Measurements from ENCODE around the gene SLC28A1. TPM values are rescaled to one million over a fixed set of nuclear protein-coding genes. Genes with fewer than 3 reads are reported as not detected.
"Not testable (repeated sequence)": the region's sequence is repeated elsewhere in the genome, so short reads cannot be mapped to it uniquely, and the experiment has no call there.

SLC28A1 gene
- total RNA-seq, 1 experiment from 2014 or later, result not detected

DNA sequence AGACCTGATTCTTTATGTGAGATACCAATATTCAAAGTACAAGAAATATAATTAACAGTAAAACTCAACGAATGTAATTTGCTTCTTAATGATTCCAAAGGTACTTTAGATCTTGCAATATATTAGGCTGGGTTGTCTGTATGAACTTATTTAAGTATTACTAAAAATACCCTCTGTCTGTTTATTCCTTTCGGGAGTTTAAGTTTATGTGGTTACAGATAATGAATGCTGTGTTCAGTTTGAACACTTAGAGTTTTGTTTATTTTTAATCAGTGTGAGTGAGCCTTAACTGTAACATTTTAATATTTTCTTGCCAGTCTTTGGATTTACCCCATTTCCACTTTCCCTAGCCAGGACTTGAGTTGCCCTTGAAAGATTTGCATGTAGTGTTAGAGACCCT is 100.7 kb downstream of the SLC28A1 start:
- ChIA-PET POLR2A (no interaction called here), CTCF (no interaction called here)
- H3K4me3 ChIP-seq (ENCODE audit: low read depth in 2 of 2, low read length in 2 of 2), result no peak overlapping the region
- no peak for TF ChIP-seq REST (IDR thresholded peaks at IDR 0.05; ENCODE audit: insufficient read depth in 1 of 2, low read depth in 2 of 2, low read length in 1 of 2)
- TF ChIP-seq POLR2AphosphoS5 (IDR thresholded peaks at IDR 0.05; ENCODE audit: low read depth, low read length), result no peak
- intact Hi-C loops (cut with micrococcal nuclease; ENCODE audit: unreplicated experiment), result no loop called here
- ATAC-seq (no peak), DNase-seq (ENCODE audit: low read depth, low spot score) (no peak)
- no TSS peak for BruUV-seq (replicated peaks)
- no peaks in the 10 kb centered on the region for H3K27me3 ChIP-seq (ENCODE audit: control insufficient read depth, insufficient read depth, low read length)
- no peaks in the 10 kb centered on the region for H3K9me3 ChIP-seq (ENCODE audit: control insufficient read depth, insufficient read depth, low read depth, low read length)
- H3K4me1 ChIP-seq (ENCODE audit: control insufficient read depth, insufficient read depth, low read length), result peaks cover 20% of the 10 kb centered on the region
- H3K36me3 ChIP-seq (ENCODE audit: control insufficient read depth, insufficient read depth, low read length), result no peaks in the 10 kb centered on the region; the same call in 1 of the 2 replicates
- H3K27ac ChIP-seq (ENCODE audit: low read length), result no peak overlapping the region
- in situ Hi-C loops (cut with HindIII; ENCODE audit: low pct_unique_long_range_greater_than_20kb, low sequenced_read_pairs), result no loop called here

DNA sequence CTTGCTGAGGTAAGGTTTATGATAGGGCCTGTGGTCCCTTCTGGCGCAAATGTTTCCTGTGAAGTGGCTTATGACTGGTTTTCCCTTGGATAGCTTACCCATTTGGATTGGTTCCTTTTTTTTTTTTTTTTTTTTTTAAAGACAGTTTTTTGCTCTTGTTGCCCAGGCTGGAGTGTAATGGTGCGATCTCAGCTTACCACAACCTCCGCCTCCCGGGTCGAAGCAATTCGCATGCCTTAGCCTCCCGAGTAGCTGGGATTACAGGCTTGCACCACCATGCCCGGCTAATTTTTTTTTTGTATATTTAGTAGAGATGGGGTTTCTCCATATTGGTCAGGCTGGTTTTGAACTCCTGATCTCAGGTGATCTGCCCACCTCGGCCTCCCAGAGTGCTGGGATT is 102.9 kb downstream of the SLC28A1 start:
- ATAC-seq; H3K36me3 ChIP-seq (ENCODE audit: control insufficient read depth, insufficient read depth, low read length); H3K27ac ChIP-seq (ENCODE audit: low read length); H3K4me3 ChIP-seq (ENCODE audit: low read depth in 2 of 2, low read length in 2 of 2); intact Hi-C loops (cut with micrococcal nuclease; ENCODE audit: unreplicated experiment); H3K27me3 ChIP-seq (ENCODE audit: control insufficient read depth, insufficient read depth, low read length); H3K9me3 ChIP-seq (ENCODE audit: control insufficient read depth, insufficient read depth, low read depth, low read length); DNase-seq (ENCODE audit: low read depth, low spot score); in situ Hi-C loops (cut with HindIII; ENCODE audit: low pct_unique_long_range_greater_than_20kb, low sequenced_read_pairs); BruUV-seq (replicated peaks): not testable (repeated sequence)
- H3K4me1 ChIP-seq (ENCODE audit: control insufficient read depth, insufficient read depth, low read length), result peaks cover 24% of the 10 kb centered on the region
- ChIA-PET POLR2A (interaction anchor here (0.6 kb wide), 1 partner anchor 16 kb away, joined by 3 read pairs; no protein-coding TSS in a partner anchor), CTCF (interaction anchor here (0.7 kb wide), 1 partner anchor 771 kb away, joined by 11 read pairs; no protein-coding TSS in a partner anchor)

GRCh38 chr15:84987949-84988624 is 103.6 kb downstream of the SLC28A1 start:
- Histone ChIP-seq H3K36me3 (ENCODE audit: control insufficient read depth, insufficient read depth, low read length) (no peaks in the 10 kb centered on the region), H3K27me3 (ENCODE audit: control insufficient read depth, insufficient read depth, low read length) (no peaks in the 10 kb centered on the region), H3K4me1 (ENCODE audit: control insufficient read depth, insufficient read depth, low read length) (peaks cover 25% of the 10 kb centered on the region), H3K9me3 (ENCODE audit: control insufficient read depth, insufficient read depth, low read depth, low read length) (no peaks in the 10 kb centered on the region), H3K27ac (ENCODE audit: low read length) (no peak overlapping the region), H3K4me3 (ENCODE audit: low read depth in 2 of 2, low read length in 2 of 2) (no peak overlapping the region)
- TF ChIP-seq TCF7L2 (IDR thresholded peaks at IDR 0.05; ENCODE audit: low read depth, low read length) (no peak), POLR2AphosphoS5 (IDR thresholded peaks at IDR 0.05; ENCODE audit: low read depth, low read length) (no peak), SIN3A (IDR thresholded peaks at IDR 0.05; ENCODE audit: borderline replicate concordance, insufficient read depth, low read depth, low read length) (no peak), REST (IDR thresholded peaks at IDR 0.05; ENCODE audit: insufficient read depth in 1 of 2, low read depth in 2 of 2, low read length in 1 of 2) (no peak)
- TF ChIP-seq, protein P1, sequence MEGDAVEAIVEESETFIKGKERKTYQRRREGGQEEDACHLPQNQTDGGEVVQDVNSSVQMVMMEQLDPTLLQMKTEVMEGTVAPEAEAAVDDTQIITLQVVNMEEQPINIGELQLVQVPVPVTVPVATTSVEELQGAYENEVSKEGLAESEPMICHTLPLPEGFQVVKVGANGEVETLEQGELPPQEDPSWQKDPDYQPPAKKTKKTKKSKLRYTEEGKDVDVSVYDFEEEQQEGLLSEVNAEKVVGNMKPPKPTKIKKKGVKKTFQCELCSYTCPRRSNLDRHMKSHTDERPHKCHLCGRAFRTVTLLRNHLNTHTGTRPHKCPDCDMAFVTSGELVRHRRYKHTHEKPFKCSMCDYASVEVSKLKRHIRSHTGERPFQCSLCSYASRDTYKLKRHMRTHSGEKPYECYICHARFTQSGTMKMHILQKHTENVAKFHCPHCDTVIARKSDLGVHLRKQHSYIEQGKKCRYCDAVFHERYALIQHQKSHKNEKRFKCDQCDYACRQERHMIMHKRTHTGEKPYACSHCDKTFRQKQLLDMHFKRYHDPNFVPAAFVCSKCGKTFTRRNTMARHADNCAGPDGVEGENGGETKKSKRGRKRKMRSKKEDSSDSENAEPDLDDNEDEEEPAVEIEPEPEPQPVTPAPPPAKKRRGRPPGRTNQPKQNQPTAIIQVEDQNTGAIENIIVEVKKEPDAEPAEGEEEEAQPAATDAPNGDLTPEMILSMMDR (IDR thresholded peaks at IDR 0.05), result no peak
- BruUV-seq (replicated peaks), result no TSS peak
- in situ Hi-C loops (cut with HindIII; ENCODE audit: low pct_unique_long_range_greater_than_20kb, low sequenced_read_pairs) (no loop called here), intact Hi-C loops (cut with micrococcal nuclease; ENCODE audit: unreplicated experiment) (no loop called here)
- POLR2A ChIA-PET, result interaction anchor here (0.6 kb wide), 1 partner anchor 92 kb away, joined by 3 read pairs; no protein-coding TSS in a partner anchor
- CTCF ChIA-PET, result no interaction called here
- no peak for ATAC-seq
- no peak for DNase-seq (ENCODE audit: low read depth, low spot score)

Measured in Panc1 (cell line).